Brain pericyte (primary cell): ENCODE results near the gene PDE6B.
"Not testable (repeated sequence)": the region's sequence is repeated elsewhere in the genome, so short reads cannot be mapped to it uniquely, and the experiment has no call there.

Experiments
- DNase-seq: peaks from one replicate; pipeline ENCODE4 v3.0.0-alpha.2; 2012; ENCODE audit warnings: low read depth, low spot score

PDE6B gene

GRCh38 chr4:656436-657337 lies 31.3 kb downstream of the PDE6B start:
- no peak for DNase-seq

DNA sequence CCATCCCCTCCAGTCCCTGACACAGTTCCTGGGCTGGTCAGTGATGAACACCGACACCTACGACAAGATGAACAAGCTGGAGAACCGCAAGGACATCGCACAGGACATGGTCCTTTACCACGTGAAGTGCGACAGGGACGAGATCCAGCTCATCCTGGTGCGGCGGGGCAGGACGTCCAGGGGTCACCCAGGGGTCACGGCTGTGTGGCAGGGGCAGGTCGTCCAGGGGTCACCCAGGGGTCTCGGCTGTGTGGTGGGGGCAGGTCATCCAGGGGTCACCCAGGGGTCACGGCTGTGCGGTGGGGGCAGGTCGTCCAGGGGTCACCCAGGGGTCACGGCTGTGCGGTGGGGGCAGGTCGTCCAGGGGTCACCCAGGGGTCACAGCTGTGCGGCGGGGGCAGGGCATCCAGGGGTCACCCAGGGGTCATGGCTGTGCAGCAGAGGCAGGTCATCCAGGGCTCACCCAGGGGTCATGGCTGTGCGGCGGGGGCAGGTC lies 32.0 kb downstream of the PDE6B start:
- no peak for DNase-seq

GRCh38 chr4:657834-658667 lies 32.7 kb downstream of the PDE6B start:
- DNase-seq: no peak

GRCh38 chr4:658681-659667 lies 33.6 kb downstream of the PDE6B start:
- no peak for DNase-seq

GRCh38 chr4:659851-660250 lies 34.5 kb downstream of the PDE6B start:
- no peak for DNase-seq

GRCh38 chr4:660401-660800 lies 35.0 kb downstream of the PDE6B start:
- DNase-seq: no peak

DNA sequence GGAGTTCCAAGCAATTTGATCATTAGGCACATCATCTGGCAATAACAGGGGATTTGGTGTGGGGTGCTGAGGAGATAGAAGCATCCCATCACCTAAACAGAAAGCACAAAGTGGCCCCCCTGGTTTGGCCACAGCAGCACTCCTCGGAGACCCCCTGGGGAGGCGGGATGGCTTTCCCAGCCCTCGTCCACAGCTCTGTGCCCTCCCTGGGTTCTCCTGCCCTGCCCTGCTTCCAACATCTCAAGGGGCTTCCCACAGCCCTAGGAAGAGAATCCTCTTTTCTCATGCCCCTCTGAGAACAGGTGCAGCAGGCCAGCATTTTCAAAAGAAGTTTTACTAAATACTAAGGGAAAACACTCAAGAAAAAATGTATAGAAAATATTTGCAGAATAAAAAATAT lies 35.9 kb downstream of the PDE6B start:
- DNase-seq: no peak

DNA sequence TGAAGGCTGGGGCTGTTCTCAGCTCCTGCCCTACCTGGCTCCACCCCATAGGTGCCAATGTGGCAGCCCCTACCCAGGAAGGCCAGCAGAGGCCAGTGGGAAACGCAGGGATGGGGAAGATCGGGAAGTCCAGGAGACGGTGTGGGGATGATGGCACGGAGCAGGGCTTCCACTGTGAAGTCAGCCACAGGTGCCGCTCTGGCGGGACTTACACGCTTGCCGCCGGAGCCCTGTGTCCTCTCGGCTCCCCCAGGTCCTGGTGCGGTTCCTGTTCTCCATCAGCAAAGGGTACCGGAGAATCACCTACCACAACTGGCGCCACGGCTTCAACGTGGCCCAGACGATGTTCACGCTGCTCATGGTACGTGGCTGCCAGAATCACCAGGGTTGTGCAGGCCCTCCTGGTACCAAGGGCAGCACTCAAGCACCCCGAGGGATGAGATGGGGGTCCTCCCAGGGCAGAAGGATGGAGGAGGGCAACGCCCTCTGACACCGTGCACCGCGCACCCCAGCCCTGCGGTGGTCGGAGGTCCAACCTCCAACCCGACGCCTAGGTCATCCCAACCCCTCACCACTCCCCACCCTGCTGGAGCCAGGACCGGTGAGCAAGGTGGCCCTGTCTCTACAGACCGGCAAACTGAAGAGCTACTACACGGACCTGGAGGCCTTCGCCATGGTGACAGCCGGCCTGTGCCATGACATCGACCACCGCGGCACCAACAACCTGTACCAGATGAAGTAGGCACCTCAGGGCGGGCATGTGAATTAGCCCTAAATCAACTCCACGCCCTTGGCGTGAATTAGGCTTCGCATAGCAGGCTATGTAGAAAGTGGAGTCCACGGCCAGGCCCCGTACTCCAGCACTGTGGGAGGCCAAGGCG lies 36.7 kb downstream of the PDE6B start:
- no peak for DNase-seq

DNA sequence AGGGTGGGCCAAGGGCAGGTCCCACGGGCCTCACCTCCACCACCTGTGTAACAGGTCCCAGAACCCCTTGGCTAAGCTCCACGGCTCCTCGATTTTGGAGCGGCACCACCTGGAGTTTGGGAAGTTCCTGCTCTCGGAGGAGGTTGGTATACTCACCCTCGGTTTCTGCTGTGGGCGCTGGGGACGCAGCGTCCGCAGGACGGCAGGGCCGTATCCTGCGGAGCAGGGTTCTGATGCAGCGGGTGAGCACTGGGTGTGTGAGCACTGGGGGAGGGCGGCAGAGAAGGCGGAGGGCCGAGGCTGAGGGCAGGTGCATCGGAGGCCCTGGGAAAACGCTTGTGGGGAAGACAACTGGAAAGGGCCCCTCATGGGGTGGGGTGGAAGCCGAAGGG lies 37.7 kb downstream of the PDE6B start:
- no peak for DNase-seq

- DNase-seq: no peak
Observed at GRCh38 chr4:663438-664428, 38.4 kb downstream of the PDE6B start.

GRCh38 chr4:664713-665231 lies 39.4 kb downstream of the PDE6B start:
- no peak for DNase-seq

DNA sequence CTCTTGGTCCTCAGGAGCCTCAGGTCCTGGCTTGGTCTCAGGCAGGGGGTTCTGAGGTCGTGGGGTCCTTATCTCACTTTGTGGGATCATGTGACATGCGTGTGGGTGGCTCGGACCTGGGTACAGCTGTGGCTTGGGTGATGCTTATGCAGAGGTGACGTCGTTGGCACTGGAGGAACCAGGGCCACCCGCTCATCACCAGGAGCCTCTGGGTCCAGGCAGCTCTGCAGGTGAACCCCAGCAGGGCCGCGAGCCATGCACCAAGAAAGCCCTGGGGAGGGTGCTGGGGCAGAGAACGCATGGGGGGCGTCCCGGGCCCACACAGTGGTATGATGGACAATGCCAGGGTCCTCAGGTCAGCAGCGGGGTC lies 40.0 kb downstream of the PDE6B start:
- no peak for DNase-seq

DNA sequence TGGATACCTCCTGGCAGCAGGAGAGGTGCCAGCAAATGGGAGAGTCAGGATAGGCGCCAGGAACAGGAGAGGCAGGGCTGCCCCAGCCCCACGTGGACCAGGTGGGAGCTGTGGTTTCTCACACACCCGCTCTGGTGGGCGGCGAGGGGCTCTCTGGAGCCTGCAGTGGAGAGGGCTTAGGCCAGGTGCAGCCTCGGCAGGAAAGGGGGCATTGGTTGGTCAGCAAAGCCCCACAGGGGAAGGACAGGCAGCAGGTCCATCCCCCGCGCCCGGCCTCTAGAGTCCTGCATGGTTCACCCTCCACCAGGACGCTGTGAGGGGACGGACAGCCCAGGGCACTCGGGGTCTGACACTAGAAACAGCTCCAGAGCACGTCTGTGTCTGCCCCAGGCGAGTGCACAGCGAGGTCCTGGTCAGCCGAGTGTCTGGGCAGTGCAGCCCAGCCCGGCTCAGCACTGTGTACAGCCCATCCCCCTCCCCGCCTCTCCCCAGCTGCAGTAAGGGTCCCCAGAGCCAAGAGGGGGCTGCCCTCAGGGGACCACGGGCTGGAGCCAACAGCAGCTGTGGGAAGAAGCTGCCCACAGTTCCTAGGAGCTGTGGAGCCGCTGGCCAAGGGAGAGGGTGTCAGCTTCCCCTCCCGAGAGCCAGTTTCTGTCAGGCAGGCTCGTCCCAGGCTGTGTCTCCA lies 40.5 kb downstream of the PDE6B start:
- DNase-seq: no peak

GRCh38 chr4:666436-666810 lies 41.0 kb downstream of the PDE6B start:
- DNase-seq: no peak

- no peak for DNase-seq
Observed at GRCh38 chr4:666822-667544, 41.6 kb downstream of the PDE6B start.

DNA sequence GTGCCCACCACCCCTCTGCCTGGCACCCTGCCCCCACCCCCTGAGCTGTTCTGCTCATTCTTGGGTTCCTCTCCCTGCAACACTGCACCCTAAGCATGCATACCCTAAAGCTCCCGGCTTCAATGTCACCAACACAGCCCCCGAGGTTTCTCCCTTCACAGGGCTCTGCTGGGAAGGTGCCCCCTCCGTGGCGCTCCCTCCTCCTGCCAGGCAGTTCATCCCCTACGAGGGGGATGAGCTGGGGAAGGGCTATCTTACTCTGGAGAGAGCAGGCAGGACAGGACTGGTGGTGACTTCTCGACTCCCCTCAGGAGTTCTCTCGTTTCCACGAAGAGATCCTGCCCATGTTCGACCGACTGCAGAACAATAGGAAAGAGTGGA lies 42.2 kb downstream of the PDE6B start:
- no peak for DNase-seq

GRCh38 chr4:668219-668618 lies 42.8 kb downstream of the PDE6B start:
- not testable (repeated sequence) for DNase-seq
